Nephron progenitor cell (in vitro differentiated cells): Measurements from ENCODE around the gene PBX1.
A peak's percentile ranks its signal among the peaks of the same experiment; 100 is the strongest.

Experiments used
- DNase-seq: peaks from one replicate; pipeline ENCODE4 v3.0.0; 2021
- H3K27ac Mint-ChIP-seq: 2 replicates; pipeline ENCODE4 v1.8.0; 2021; ENCODE audit warnings: mild to moderate bottlenecking, moderate library complexity, mixed read lengths
- H3K27me3 Mint-ChIP-seq: 2 replicates; pipeline ENCODE4 v1.8.0; 2021; ENCODE audit warnings: mild to moderate bottlenecking, low read depth, mixed read lengths; ENCODE audit not compliant: poor library complexity
- H3K36me3 Mint-ChIP-seq: 2 replicates; pipeline ENCODE4 v1.8.0; 2021; ENCODE audit warnings: low read depth, mixed read lengths
- H3K4me1 Mint-ChIP-seq: 2 replicates; pipeline ENCODE4 v1.8.0; 2021; ENCODE audit warnings: mixed read lengths
- H3K4me3 Mint-ChIP-seq: 2 replicates; pipeline ENCODE4 v1.8.0; 2021; ENCODE audit warnings: mild to moderate bottlenecking, moderate library complexity, mixed read lengths
- H3K9me3 Mint-ChIP-seq: 2 replicates; pipeline ENCODE4 v1.8.0; 2021; ENCODE audit warnings: mild to moderate bottlenecking, moderate library complexity, mixed read lengths
- CTCF ChIP-seq: fragments of 200-600 bp; sonication (generic); IDR thresholded peaks from 2 replicates; pipeline ENCODE4 v1.5.0; 2021; ENCODE audit warnings: antibody characterized with exemption

Gene PBX1

GRCh38 chr1:164840936-164841335 is 282.0 kb downstream of the PBX1 start:
- Mint-ChIP-seq H3K36me3 (peaks cover 54% of the 10 kb centered on the region), H3K27me3 (no peaks in the 10 kb centered on the region), H3K27ac (peak overlapping the region; percentile 46), H3K4me3 (peak overlapping the region; percentile 0), H3K9me3 (no peaks in the 10 kb centered on the region), H3K4me1 (peaks cover 58% of the 10 kb centered on the region)
- DNase-seq: no peak
- TF ChIP-seq CTCF: no peak

- Mint-ChIP-seq H3K36me3 (peaks cover 57% of the 10 kb centered on the region), H3K27ac (peak overlapping the region; percentile 81)
Measured at GRCh38 chr1:164841702-164842465, 282.9 kb downstream of the PBX1 start.

GRCh38 chr1:164842870-164843269 is 283.9 kb downstream of the PBX1 start:
- peak; percentile 20 for DNase-seq
- Mint-ChIP-seq H3K4me1 (peaks cover 57% of the 10 kb centered on the region), H3K27me3 (no peaks in the 10 kb centered on the region), H3K4me3 (peak overlapping the region; percentile 12), H3K36me3 (peaks cover 60% of the 10 kb centered on the region), H3K9me3 (no peaks in the 10 kb centered on the region), H3K27ac (no peak overlapping the region)
- TF ChIP-seq CTCF: no peak

More at GRCh38 chr1:164841702-164842465, 282.9 kb downstream of the PBX1 start:
- peak overlapping the region; percentile 37 for H3K4me3 Mint-ChIP-seq
- H3K4me1 Mint-ChIP-seq: peaks cover 54% of the 10 kb centered on the region
- no peak for TF ChIP-seq CTCF
- DNase-seq: peak; percentile 6
- H3K9me3 Mint-ChIP-seq: no peaks in the 10 kb centered on the region
- H3K27me3 Mint-ChIP-seq: no peaks in the 10 kb centered on the region

GRCh38 chr1:164843743-164844500 is 284.9 kb downstream of the PBX1 start:
- Mint-ChIP-seq H3K4me3 (no peak overlapping the region), H3K36me3 (peaks cover 64% of the 10 kb centered on the region), H3K27ac (no peak overlapping the region), H3K4me1 (peaks cover 57% of the 10 kb centered on the region), H3K9me3 (no peaks in the 10 kb centered on the region), H3K27me3 (no peaks in the 10 kb centered on the region)
- DNase-seq: no peak
- no peak for TF ChIP-seq CTCF

- peaks cover 73% of the 10 kb centered on the region for H3K36me3 Mint-ChIP-seq
- no peak for DNase-seq
- no peak overlapping the region for H3K4me3 Mint-ChIP-seq
- H3K9me3 Mint-ChIP-seq: no peaks in the 10 kb centered on the region
- H3K4me1 Mint-ChIP-seq: peaks cover 32% of the 10 kb centered on the region
- H3K27me3 Mint-ChIP-seq: no peaks in the 10 kb centered on the region
- peak overlapping the region; percentile 53 for H3K27ac Mint-ChIP-seq
- TF ChIP-seq CTCF: no peak
Measured at GRCh38 chr1:164846731-164847691, 288.0 kb downstream of the PBX1 start.
